Measurements from ENCODE around the gene PFKM. TPM values are rescaled to one million over a fixed set of nuclear protein-coding genes. Genes with fewer than 3 reads are reported as not detected.

Gene PFKM
- total and polyA plus RNA-seq, 4 donors = 4.5 to 23.9 (median 5.8) TPM

DNA sequence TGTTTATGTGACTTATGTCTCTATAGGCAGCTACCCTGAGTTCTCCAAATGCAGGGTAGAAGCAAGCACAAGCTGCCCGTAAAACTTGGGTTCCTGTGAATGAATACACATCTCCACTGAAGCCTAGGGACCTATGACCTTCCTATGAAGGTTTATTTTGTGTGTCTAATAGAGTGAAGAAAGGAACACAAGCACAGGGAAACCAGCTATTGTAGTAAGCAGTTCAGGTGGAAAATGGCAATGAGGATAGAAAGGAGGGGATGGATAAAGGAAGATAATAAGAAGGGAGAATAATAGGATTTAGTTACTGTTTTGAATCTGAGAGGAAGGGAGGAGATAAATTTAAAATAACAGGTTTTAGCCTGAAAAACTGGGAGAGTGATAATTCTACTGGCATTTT lies 2.4 kb downstream of the PFKM start (continued):
- TF ChIP-seq HNF4A (conservative IDR thresholded peaks at IDR 0.05) (no peak), GABPA (IDR thresholded peaks at IDR 0.05 in 1 of 2, conservative IDR thresholded peaks at IDR 0.05 in 1 of 2) (no peak)
- TF ChIP-seq, protein P1, sequence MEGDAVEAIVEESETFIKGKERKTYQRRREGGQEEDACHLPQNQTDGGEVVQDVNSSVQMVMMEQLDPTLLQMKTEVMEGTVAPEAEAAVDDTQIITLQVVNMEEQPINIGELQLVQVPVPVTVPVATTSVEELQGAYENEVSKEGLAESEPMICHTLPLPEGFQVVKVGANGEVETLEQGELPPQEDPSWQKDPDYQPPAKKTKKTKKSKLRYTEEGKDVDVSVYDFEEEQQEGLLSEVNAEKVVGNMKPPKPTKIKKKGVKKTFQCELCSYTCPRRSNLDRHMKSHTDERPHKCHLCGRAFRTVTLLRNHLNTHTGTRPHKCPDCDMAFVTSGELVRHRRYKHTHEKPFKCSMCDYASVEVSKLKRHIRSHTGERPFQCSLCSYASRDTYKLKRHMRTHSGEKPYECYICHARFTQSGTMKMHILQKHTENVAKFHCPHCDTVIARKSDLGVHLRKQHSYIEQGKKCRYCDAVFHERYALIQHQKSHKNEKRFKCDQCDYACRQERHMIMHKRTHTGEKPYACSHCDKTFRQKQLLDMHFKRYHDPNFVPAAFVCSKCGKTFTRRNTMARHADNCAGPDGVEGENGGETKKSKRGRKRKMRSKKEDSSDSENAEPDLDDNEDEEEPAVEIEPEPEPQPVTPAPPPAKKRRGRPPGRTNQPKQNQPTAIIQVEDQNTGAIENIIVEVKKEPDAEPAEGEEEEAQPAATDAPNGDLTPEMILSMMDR (IDR thresholded peaks at IDR 0.05; ENCODE audit: low read depth, low read length, missing input control) = no peak
- TF ChIP-seq, protein P2, sequence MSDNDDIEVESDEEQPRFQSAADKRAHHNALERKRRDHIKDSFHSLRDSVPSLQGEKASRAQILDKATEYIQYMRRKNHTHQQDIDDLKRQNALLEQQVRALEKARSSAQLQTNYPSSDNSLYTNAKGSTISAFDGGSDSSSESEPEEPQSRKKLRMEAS (IDR thresholded peaks at IDR 0.05) = no peak

DNA sequence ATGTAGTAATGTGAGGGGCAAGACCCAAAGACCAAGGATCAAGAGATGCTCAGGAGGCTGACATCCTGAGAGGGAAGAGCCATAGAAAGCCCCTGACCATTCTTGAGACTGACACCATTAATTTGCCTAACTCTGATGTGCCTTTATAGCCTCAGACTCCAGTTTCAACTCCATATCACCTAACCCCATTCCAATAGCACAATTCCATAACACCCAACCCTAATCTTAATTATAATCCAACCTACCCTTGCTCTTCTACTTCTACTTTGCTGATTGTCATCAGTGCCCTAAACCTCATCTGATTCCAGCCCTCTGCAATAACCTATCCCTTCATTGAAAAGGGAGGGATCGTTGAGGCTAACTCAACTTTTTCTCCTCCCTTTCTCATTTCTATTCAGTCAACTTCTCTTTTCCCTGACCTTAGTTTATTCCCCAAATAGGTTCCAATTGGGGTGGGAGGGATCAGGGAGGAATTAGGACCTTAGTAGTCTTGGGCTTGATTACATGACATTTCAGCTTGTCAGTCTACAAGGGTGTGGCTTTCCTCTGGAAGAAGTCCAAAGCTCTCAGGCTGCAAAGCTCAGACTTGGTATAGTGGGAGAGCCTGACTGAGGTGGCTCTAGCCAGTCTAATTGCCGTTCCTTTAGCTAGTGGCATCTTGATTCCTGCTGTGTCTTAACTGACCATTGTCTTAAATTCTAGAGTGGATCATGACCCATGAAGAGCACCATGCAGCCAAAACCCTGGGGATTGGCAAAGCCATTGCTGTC lies 3.1 kb downstream of the PFKM start:
- TF ChIP-seq FOXA1 (IDR thresholded peaks at IDR 0.05) (no peak), EGR1 (IDR thresholded peaks at IDR 0.05; ENCODE audit: low read depth in 2 of 2) (no peak), YY1 (IDR thresholded peaks at IDR 0.05) (no peak), TAF1 (conservative IDR thresholded peaks at IDR 0.05) (no peak), NR2F2 (IDR thresholded peaks at IDR 0.05) (no peak), HNF4A (conservative IDR thresholded peaks at IDR 0.05) (no peak), RAD21 (IDR thresholded peaks at IDR 0.05) (no peak), RXRA (IDR thresholded peaks at IDR 0.05) (no peak), HNF4G (IDR thresholded peaks at IDR 0.05) (no peak), JUND (IDR thresholded peaks at IDR 0.05) (no peak), FOXA2 (IDR thresholded peaks at IDR 0.05) (no peak)
- TF ChIP-seq, protein P3, sequence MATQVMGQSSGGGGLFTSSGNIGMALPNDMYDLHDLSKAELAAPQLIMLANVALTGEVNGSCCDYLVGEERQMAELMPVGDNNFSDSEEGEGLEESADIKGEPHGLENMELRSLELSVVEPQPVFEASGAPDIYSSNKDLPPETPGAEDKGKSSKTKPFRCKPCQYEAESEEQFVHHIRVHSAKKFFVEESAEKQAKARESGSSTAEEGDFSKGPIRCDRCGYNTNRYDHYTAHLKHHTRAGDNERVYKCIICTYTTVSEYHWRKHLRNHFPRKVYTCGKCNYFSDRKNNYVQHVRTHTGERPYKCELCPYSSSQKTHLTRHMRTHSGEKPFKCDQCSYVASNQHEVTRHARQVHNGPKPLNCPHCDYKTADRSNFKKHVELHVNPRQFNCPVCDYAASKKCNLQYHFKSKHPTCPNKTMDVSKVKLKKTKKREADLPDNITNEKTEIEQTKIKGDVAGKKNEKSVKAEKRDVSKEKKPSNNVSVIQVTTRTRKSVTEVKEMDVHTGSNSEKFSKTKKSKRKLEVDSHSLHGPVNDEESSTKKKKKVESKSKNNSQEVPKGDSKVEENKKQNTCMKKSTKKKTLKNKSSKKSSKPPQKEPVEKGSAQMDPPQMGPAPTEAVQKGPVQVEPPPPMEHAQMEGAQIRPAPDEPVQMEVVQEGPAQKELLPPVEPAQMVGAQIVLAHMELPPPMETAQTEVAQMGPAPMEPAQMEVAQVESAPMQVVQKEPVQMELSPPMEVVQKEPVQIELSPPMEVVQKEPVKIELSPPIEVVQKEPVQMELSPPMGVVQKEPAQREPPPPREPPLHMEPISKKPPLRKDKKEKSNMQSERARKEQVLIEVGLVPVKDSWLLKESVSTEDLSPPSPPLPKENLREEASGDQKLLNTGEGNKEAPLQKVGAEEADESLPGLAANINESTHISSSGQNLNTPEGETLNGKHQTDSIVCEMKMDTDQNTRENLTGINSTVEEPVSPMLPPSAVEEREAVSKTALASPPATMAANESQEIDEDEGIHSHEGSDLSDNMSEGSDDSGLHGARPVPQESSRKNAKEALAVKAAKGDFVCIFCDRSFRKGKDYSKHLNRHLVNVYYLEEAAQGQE (IDR thresholded peaks at IDR 0.05) = no peak
- TF ChIP-seq, protein P2 (IDR thresholded peaks at IDR 0.05) = no peak
- TF ChIP-seq, protein P4, sequence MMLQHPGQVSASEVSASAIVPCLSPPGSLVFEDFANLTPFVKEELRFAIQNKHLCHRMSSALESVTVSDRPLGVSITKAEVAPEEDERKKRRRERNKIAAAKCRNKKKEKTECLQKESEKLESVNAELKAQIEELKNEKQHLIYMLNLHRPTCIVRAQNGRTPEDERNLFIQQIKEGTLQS (IDR thresholded peaks at IDR 0.05) = no peak
- TF ChIP-seq, protein P5, sequence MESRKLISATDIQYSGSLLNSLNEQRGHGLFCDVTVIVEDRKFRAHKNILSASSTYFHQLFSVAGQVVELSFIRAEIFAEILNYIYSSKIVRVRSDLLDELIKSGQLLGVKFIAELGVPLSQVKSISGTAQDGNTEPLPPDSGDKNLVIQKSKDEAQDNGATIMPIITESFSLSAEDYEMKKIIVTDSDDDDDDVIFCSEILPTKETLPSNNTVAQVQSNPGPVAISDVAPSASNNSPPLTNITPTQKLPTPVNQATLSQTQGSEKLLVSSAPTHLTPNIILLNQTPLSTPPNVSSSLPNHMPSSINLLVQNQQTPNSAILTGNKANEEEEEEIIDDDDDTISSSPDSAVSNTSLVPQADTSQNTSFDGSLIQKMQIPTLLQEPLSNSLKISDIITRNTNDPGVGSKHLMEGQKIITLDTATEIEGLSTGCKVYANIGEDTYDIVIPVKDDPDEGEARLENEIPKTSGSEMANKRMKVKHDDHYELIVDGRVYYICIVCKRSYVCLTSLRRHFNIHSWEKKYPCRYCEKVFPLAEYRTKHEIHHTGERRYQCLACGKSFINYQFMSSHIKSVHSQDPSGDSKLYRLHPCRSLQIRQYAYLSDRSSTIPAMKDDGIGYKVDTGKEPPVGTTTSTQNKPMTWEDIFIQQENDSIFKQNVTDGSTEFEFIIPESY (IDR thresholded peaks at IDR 0.05) = no peak
- H3K9ac ChIP-seq (ENCODE audit: low read depth in 1 of 2, low read length in 2 of 2) = no peak overlapping the region
- DNase-seq (ENCODE audit: low spot score) = no peak

More for the DNA sequence above, 3.1 kb downstream of the PFKM start:
- H3K27me3 ChIP-seq (ENCODE audit: control insufficient read depth in 4 of 4, insufficient read depth in 4 of 4, low read length in 3 of 4) = no peaks in the 10 kb centered on the region
- H3K4me3 ChIP-seq (ENCODE audit: low read depth in 1 of 3, low read length in 3 of 3) = no peak overlapping the region
- H3K9me3 ChIP-seq (ENCODE audit: control insufficient read depth in 4 of 4, low read length in 3 of 4) = no peaks in the 10 kb centered on the region
- WGBS = 80% methylated on average over 2 of the region's 2 CpGs
- H3K4me1 ChIP-seq (ENCODE audit: control insufficient read depth in 4 of 4, insufficient read depth in 4 of 4, low read length in 3 of 4) = peaks cover 0 to 4% (median under 1%) of the 10 kb centered on the region in 4 donors
- H3K36me3 ChIP-seq (ENCODE audit: control insufficient read depth in 4 of 4, insufficient read depth in 3 of 4, low read depth in 1 of 4, low read length in 3 of 4) = no peaks in the 10 kb centered on the region
- no peak overlapping the region for H3K27ac ChIP-seq (ENCODE audit: low read depth in 1 of 2, low read length in 2 of 2)
